Hair follicular keratinocyte (primary cell): ENCODE measurements around the gene ERMN. TPM values are rescaled to one million over a fixed set of nuclear protein-coding genes. Genes with fewer than 3 reads are reported as not detected.

Source experiments
- total RNA-seq: library from RNA; depleted of rRNA; stranded (reverse); fragments of >200 nt; gene quantifications from 2 replicates; pipeline ENCODE4 v1.2.3, GENCODE V29; 2015

ERMN gene
- not detected in 2 replicates for total RNA-seq

DNA sequence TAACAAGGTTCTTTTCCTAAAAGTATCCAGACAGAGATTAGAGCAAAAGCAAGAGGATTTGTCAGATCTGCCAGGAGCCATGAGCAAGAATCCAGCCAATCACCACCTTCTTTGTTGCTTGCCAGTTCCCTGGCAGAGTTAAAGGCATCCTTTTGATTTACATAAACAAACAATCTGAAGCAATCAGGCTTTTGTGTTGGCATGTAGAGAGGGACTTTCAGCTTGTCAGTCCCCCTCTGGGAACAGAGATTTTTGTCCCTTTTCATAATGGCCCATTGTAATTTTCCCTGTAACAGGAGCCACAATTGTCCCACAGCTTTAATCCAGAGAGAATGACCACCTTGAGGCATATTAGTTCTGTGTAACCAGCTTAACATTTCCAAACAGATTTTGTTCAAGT is at the start of gene ERMN:
Gene ERMN, minus strand, starts transcription at position 39 of the 400 bp plus-strand sequence. CDS start 182 bp downstream, outside the sequence.

Other genes starting within 250 kb of the ERMN start
- gene GALNT5, start 68.1 kb downstream of the ERMN start, total RNA-seq: 3.1 and 5.1 TPM in 2 replicates
- gene CYTIP, start 118.3 kb upstream of the ERMN start, total RNA-seq: not detected in 2 replicates